Loucy (cell line): ENCODE data around the gene ADAMTS4.

Experiments used
- CTCF ChIP-seq: fragments of 200-600 bp; sonication (generic); conservative IDR thresholded peaks from 2 replicates; pipeline ENCODE4 v1.5.1; 2014; ENCODE audit warnings: mild to moderate bottlenecking, antibody characterized with exemption, low read length
- EZH2phosphoT487 ChIP-seq: fragments of 200-600 bp; IDR thresholded peaks from 2 replicates; pipeline ENCODE4 v1.6.1; 2018; ENCODE audit warnings: antibody characterized with exemption, mild to moderate bottlenecking, moderate library complexity, borderline replicate concordance

- TF ChIP-seq CTCF (no peak), EZH2phosphoT487 (no peak)
Measured at GRCh38 chr1:161207173-161207572, 8.3 kb upstream of the ADAMTS4 start.
